ENCODE measurements around the gene COL5A1.

The COL5A1 gene

GRCh38 chr9:134730011-134730760 lies 88.6 kb downstream of the COL5A1 start:
- no peak for DNase-seq

GRCh38 chr9:134730761-134731496 lies 89.3 kb downstream of the COL5A1 start:
- no peak for DNase-seq

- DNase-seq = no peak
Measured at GRCh38 chr9:134731497-134732391, 90.1 kb downstream of the COL5A1 start.

- DNase-seq = no peak
Measured at GRCh38 chr9:134732392-134733110, 90.9 kb downstream of the COL5A1 start.

GRCh38 chr9:134733480-134734232 lies 92.1 kb downstream of the COL5A1 start:
- DNase-seq = no peak

GRCh38 chr9:134734270-134734669 lies 92.7 kb downstream of the COL5A1 start:
- DNase-seq = no peak

- DNase-seq = no peak
Measured at GRCh38 chr9:134735441-134736175, 94.0 kb downstream of the COL5A1 start.

GRCh38 chr9:134736791-134737497 lies 95.3 kb downstream of the COL5A1 start:
- no peak for DNase-seq

GRCh38 chr9:134737842-134738580 lies 96.4 kb downstream of the COL5A1 start:
- no peak for DNase-seq

GRCh38 chr9:134738869-134739659 lies 97.5 kb downstream of the COL5A1 start:
- DNase-seq = peak; percentile 67

GRCh38 chr9:134739660-134739968 lies 98.0 kb downstream of the COL5A1 start:
- DNase-seq = no peak

GRCh38 chr9:134740071-134740470 lies 98.5 kb downstream of the COL5A1 start:
- DNase-seq = no peak

GRCh38 chr9:134741846-134742245 lies 100.2 kb downstream of the COL5A1 start:
- no peak for DNase-seq

- DNase-seq = no peak
Measured at GRCh38 chr9:134742822-134743535, 101.4 kb downstream of the COL5A1 start.

GRCh38 chr9:134743853-134744252 lies 102.2 kb downstream of the COL5A1 start:
- no peak for DNase-seq

- DNase-seq = no peak
Measured at GRCh38 chr9:134744385-134745295, 103.0 kb downstream of the COL5A1 start.

- no peak for DNase-seq
Measured at GRCh38 chr9:134747951-134748489, 106.4 kb downstream of the COL5A1 start.
